ENCODE measurements around the gene NEURL1B.

Gene NEURL1B

GRCh38 chr5:172680921-172681320, 39.9 kb downstream of the NEURL1B start:
- TF ChIP-seq REST (IDR thresholded peaks at IDR 0.05; ENCODE audit: low read depth) (no peak), TCF12 (IDR thresholded peaks at IDR 0.05; ENCODE audit: low read depth) (no peak), RAD21 (IDR thresholded peaks at IDR 0.05; ENCODE audit: low read depth) (no peak), CREB1 (IDR thresholded peaks at IDR 0.05; ENCODE audit: low read depth) (no peak), CEBPB (IDR thresholded peaks at IDR 0.05) (no peak), EGR1 (IDR thresholded peaks at IDR 0.05) (no peak), YY1 (IDR thresholded peaks at IDR 0.05; ENCODE audit: low read depth) (no peak), USF1 (IDR thresholded peaks at IDR 0.05) (no peak), NFIC (IDR thresholded peaks at IDR 0.05) (no peak), TAF1 (IDR thresholded peaks at IDR 0.05; ENCODE audit: low read depth) (no peak), ZBTB7A (IDR thresholded peaks at IDR 0.05; ENCODE audit: low read depth) (no peak), TEAD4 (IDR thresholded peaks at IDR 0.05) (no peak), MAX (IDR thresholded peaks at IDR 0.05) (no peak)

- TF ChIP-seq CEBPB (IDR thresholded peaks at IDR 0.05) (no peak), TCF12 (IDR thresholded peaks at IDR 0.05; ENCODE audit: low read depth) (no peak), TAF1 (IDR thresholded peaks at IDR 0.05; ENCODE audit: low read depth) (no peak), ZBTB7A (IDR thresholded peaks at IDR 0.05; ENCODE audit: low read depth) (no peak), REST (IDR thresholded peaks at IDR 0.05; ENCODE audit: low read depth) (no peak), EGR1 (IDR thresholded peaks at IDR 0.05) (no peak), TEAD4 (IDR thresholded peaks at IDR 0.05) (no peak)
Observed at GRCh38 chr5:172681421-172681820, 40.4 kb downstream of the NEURL1B start.

GRCh38 chr5:172683264-172683644, 42.2 kb downstream of the NEURL1B start:
- TF ChIP-seq YY1 (IDR thresholded peaks at IDR 0.05; ENCODE audit: low read depth) (no peak), EGR1 (IDR thresholded peaks at IDR 0.05) (no peak), NFIC (IDR thresholded peaks at IDR 0.05) (no peak)

GRCh38 chr5:172683645-172684471, 42.8 kb downstream of the NEURL1B start:
- TF ChIP-seq CREB1 (IDR thresholded peaks at IDR 0.05; ENCODE audit: low read depth) (no peak), USF1 (IDR thresholded peaks at IDR 0.05) (no peak), REST (IDR thresholded peaks at IDR 0.05; ENCODE audit: low read depth) (no peak)

GRCh38 chr5:172685091-172685490, 44.0 kb downstream of the NEURL1B start:
- TF ChIP-seq FOXM1 (IDR thresholded peaks at IDR 0.05; ENCODE audit: borderline replicate concordance, low read depth), result no peak
- TF ChIP-seq ZBTB7A (IDR thresholded peaks at IDR 0.05; ENCODE audit: low read depth), result no peak
- no peak for TF ChIP-seq YY1 (IDR thresholded peaks at IDR 0.05; ENCODE audit: low read depth)
- TF ChIP-seq EP300 (IDR thresholded peaks at IDR 0.05; ENCODE audit: borderline replicate concordance), result no peak
- TF ChIP-seq MAX (IDR thresholded peaks at IDR 0.05), result no peak
- TF ChIP-seq USF1 (IDR thresholded peaks at IDR 0.05), result no peak
- TF ChIP-seq CEBPB (IDR thresholded peaks at IDR 0.05), result no peak
- no peak for TF ChIP-seq TCF12 (IDR thresholded peaks at IDR 0.05; ENCODE audit: low read depth)
- no peak for TF ChIP-seq TEAD4 (IDR thresholded peaks at IDR 0.05)
- no peak for TF ChIP-seq CREB1 (IDR thresholded peaks at IDR 0.05; ENCODE audit: low read depth)
